HG03060 (cell line): ENCODE data around the gene ARHGAP4.

Experiments used
- ATAC-seq: cut with Tn5 transposase; IDR thresholded peaks from one replicate; pipeline ENCODE4 v1.9.1; 2021; ENCODE audit warnings: low read depth, moderate number of reproducible peaks; ENCODE audit not compliant: unreplicated experiment

The ARHGAP4 gene

DNA sequence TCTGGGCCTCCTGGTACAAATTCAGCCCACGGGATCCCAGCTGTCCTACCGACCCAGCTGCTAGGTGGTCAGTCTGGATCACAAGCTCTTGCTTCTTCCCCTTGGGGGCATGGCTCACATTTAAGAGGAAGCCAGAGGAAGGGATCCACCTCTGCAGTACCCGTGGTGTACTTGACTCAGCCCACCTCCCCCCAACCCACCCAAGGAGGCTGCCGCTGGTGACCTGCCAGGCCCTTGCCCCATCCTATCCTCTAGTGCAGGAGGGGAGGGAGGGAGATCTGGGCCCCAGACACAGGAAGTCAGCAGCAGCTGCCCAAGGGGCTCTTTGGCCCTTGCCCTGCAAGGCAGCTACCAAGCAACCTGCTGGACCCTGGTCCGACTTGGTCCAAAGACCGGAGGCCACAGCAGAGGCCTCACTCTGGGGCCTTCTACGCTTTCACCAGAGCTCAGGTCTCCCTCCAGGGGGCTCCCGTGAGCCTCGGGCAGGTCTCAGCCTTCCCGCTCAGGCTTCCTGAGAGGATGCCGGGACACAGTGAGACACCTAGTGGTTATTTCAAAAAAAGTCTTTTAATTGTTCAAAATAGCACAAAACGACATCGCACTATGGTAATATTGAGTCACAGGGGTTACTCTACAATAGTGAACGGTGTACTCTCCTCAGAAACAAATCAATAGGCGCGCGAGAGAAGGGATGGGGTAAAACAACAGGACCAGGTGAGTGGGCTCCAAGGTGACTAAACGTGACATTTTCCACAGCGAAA, 21.1 kb upstream of the ARHGAP4 start:
- no peak for ATAC-seq

DNA sequence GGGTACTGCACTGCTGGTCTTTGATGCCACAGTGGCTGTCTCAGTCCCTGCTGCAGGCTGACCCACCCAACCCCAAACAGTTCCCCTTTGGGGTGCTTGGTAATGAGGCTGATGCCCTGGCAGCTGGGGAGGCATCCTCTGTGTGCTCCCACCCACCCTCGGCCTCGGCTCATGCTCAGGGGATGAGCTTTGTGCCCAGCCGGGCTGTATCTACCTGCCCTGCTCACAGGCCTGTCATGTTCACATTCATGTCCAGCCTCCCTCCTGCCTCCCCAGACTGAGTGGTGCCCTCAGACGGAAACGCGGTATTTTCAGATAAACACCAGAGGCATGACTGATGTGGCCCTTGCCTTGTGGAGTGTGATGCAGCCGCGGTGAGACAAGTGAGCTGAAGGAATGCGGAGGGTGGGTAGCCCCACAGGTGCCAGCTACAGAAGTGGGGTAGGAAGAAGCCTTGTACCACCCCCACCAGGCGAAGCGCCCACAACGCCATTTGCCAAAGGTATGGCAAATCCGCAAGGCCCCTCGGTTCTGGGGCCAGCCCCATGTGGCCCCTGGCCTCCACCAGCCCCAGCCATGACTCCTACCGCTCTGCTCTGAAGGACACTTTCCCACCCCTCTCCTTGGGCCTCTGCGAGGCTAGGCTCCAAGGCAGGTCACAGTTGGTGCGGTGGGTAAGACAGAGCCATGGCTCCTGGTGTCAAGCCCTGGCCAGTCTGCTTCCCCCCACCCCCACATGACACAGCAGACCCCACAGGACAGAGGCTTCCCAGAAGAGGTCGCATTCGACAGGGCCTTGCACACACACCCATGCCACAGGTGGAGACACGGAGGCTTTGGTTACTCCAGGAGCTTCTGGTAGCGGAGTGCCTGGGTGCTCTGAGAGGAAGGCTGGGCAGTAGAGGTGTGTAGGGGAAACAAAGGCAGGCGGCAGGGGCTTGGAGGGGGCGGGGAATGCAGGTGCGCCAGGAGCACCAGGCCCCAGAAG, 20.2 kb upstream of the ARHGAP4 start:
- no peak for ATAC-seq

DNA sequence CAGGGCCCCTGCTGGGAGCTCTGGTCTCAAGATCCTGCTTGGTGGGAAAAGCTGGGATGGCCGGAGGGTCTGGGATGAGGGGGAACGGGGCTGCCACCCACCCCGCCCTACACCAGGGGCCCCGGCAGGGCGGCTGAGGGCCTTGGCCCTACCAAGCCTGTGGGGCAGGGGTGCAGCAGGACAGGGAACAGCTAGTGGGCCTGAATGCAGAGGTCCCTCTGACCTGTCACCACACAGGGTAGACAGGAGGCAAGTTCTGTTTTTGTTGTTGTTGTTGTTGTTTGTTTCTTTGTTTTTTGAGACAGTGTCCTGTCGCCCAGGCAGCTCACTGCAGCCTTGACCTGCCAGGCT, 18.7 kb upstream of the ARHGAP4 start:
- no peak for ATAC-seq

DNA sequence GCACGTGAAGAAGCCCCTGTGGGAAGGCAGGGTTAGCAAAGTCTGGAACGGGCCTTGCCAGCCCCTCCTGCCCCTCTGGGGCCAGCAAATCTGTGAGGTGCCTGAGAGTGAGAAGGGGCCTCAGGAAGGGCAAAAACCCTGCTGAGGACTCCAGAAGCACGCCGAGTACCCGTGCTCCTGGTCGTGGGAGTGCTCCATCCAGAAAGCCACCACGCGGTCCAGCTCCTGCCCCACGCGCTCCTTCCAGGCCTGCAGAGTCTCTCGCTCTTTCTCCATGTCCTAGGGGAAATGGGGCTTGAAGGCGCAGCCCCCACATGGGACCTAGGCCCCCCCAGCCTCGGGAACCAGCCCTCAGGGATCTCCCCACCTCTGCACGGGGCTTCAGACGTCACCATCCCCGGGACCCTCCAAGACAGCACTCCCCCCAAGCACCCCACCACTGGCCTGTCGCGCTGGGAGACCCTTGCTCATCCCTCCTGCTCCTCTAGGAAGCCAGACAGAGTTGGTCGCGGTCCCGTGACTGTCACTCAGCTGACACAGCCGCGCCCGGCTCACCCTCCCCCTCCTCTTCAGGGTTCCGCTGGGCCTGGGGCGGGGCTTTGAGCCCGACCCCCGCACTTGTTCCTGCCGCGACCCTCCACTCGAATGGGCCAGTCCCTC, 18.2 kb upstream of the ARHGAP4 start, which contains the start of gene RENBP:
Gene RENBP (minus strand): TSS at position 504 of the 660 bp plus-strand sequence. CDS start 33 bp downstream, at position 471.
- no peak for ATAC-seq

DNA sequence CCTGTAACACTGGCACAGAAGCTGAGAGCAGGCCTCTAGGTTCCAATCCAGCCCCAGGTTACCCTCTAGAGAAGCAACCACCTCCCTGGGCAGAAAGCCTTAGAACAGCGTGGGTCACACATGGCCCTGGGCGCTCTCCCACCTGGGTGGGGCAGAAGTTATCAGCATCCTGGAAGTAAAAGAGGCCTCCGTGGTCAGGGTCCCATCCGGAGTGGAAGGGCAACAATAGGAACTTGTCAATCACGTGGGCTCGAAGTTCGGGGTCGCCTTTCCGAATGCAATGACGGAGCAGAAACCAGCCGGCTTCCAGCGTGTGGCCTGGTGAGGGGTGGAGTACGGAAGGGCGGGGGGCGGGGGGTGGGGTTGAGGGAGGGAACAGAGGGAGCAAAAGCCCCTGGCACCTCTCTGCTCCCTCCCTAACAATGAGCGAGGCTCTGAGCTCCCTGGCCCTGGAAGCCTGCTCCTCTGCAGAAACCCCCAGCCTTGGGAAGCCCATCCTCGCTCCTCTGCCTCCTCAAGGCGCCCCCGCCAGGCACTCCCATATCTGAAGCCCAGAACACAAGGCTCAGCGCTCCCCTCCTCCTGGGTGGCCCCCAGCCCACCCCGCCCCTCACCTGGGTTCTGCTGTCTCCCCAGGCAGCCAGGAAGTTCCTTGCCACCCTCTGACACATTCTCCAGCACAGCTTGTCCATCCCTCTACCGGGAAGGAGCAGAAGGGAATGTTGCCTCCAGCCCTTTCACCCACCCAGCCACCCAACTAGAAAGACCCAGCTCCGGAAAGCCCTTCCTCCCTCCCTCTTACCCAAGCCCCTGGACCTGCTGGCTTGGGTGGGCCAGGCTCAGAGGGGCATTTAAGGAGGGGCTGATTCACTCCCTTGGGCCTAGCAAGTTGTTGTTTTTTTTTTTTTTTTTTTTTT, 15.5 kb upstream of the ARHGAP4 start:
- no peak for ATAC-seq

DNA sequence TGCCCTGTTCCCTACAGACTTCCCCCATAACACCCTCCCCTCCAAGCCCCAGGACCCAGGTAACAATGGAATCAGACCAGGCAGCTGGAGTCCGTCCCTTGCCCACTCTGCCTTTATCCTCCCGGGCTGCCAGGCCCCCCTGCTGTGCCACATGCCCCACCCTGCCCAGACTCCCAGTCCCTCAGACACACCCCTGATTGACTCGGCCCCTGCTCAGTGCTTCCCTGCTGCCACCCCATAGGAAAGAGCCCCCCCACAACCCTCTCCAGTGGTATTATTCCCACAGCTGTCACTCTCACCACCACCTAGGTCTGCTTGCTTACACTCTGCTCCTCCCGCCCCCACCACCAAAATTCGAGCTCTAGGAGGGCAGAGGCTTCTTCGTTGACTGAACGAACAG, 13.5 kb upstream of the ARHGAP4 start:
- no peak for ATAC-seq

DNA sequence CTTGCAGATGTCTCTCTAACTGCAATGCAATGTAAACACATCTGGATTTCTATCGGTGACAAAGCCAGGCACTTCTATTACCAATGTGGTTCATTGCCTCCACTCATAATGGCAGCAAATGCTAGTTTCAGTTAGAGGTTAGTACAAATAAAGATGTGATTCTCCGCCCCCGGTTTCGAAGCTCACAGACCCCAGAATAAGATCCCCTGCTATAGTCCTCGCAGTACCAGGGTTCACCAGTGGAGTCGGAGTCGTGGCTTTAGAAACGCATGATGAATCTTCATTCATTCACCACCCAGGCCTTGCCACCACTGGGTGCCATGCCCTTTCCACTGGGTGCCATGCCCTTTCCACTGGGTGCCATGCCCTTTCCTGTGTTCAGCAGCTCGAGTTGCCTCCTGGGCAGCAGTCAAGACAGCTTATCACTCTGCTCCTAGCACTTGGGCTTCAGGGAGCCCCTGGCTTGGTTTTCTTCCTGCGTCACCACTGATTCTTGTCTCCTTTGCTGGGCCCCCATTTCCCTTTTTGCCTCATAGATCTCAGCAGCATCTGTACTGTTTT, 12.2 kb upstream of the ARHGAP4 start:
- no peak for ATAC-seq

DNA sequence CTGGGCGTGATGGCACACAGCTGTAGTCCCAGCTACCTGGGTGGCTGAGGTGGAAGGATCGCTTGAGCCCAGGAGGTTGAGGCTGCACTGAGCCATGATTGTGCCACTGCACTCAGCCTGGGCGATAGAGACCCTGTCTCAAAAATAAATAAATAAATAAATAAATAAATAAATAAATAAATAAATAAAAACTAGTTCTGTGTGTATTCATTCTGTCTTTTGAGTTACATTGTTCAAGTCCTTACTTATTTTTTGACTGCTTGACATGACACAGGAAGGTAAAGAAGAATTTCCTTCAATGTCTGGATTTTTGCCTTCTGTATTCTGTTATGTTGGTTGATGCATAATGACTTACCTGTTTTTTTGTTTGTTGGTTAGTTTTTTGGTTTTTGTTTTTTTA, 11.0 kb upstream of the ARHGAP4 start:
- no peak for ATAC-seq

DNA sequence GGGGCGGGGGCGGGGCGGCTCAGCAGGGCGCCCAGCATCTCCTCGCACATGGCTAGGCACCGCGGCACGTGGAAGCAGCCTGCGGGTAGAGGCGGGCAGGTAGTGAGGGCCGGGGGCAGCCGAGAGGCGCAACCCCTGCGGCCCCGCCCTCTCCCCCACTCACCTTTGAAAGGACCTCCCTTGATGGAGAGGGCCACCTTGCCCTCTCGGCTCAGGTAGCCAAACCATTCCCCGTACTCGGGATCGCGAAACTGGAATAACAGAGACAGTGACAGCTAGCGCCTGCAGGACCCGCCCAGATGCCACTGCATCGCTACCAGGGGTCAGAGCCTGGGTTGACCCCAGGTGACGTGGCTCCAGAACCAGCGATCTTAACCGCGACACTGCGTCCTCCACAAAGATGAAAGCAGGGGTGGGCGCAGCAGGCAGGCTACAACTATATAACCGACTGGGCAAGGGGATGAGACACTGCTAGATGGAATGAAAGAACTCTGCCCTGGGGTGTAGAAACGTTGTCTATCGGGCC, 9.3 kb upstream of the ARHGAP4 start:
- ATAC-seq = no peak

DNA sequence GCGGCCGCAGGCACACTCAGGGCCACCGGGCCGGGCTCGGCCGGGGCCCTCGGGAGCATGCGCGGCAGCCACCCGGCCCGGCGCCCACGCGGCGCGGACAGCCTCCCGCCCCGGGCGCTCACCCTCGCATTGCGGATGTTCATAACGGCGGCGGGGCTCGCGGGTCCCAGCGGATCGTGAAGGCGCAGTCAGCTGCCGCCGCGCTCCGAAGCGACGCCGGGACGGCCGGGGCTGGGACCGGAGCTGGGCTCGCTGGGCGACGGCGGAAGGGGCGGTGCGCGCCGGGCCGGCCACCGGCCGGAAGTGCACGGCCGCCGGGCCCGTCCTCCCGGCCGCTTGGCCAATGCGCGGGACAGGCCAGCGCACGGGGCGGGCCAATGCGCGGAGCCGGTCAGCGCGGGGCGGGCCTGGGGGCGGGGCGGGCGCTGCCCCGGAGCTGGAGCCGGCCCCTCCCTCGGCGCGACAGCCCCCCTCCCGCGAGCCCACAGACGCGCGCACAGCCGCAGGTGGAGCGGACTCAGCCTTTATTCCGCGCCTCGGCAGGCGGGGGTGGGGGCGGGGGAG, 8.8 kb upstream of the ARHGAP4 start, which contains the start of gene NAA10:
Gene NAA10 (minus strand): TSS at position 276 of the 564 bp plus-strand sequence. CDS start 133 bp downstream, at position 143.
- no peak for ATAC-seq

DNA sequence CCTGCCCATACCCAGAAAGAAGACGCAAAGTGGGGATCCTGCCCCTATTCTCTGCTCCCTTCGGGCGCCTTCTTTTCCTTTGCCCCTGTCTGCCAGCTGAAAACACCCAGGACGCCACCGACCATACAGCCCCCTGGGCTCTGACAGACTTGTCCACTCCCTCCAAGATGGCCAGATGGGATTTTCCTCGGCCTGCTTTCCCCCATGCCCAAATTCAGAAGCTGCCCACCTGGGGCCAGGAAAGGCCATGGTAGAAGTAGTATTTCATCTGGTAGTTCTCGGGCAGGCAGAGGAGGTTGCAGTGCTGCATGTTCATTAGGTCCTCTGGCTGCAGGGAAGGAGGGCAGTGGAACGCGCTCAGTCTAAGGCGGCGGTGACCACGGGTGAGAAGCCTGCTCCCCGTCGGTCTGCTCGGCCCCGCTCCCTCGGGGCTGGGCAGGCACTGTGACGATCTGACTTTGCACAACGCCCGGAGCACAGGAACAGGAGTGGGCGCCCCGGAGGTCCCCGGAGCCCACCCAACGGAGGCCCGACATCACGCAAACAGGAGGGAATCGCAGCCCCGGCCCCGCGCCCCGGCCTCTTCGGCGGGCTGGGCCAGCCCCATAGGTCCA, 8.2 kb upstream of the ARHGAP4 start:
- ATAC-seq = no peak

DNA sequence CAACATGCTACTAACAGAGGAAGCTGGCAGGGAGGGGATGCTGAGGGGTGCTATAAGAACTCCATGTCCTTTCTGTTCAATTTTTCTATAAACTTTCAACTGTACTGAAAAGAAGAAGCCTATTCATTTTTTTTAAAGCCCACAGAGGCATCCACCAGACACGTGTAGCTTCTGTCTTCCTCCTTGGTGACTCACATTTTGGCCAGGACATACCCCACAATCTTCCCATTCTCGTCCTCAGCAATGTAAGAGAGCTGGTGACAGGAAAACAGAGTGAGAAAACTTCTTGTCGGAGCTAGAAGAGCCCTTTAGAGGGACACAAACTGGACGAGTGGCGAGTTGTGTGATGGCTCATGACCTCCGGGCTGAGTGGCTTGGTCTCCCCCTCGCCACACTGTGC, 7.7 kb upstream of the ARHGAP4 start:
- no peak for ATAC-seq

DNA sequence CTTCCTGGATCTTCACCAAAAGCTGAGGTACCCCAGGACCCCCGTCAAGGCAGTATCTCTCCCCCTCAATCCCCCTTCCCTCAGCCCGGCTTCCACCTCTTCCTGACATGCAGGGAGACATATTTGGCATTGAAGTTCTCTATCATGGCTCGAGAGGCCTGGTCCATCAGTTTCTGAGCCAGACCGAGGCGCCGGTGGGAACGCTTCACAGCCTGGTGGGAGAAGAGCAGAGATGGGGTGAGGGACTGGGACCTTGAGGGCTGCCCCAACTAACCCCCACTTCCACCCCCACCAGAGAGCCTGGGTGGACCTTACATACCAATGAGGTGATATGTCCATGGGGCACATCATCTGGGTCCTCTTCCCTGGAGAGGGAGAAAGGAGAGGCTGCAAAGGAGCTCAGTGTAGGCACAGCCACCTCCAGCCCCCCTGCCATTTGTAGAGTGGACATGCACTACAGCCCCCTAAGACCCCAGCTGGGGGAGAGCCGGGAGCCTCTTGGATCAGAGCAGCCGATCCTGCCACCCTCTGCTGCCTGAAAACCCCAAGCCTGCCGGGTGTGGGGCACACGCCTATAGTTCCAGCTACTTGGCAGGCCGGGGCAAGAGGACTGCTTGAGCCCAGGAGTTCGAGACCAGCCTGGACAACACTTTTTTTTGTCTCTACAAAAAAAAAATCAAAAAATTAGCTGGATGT, 6.3 kb upstream of the ARHGAP4 start:
- ATAC-seq = no peak

DNA sequence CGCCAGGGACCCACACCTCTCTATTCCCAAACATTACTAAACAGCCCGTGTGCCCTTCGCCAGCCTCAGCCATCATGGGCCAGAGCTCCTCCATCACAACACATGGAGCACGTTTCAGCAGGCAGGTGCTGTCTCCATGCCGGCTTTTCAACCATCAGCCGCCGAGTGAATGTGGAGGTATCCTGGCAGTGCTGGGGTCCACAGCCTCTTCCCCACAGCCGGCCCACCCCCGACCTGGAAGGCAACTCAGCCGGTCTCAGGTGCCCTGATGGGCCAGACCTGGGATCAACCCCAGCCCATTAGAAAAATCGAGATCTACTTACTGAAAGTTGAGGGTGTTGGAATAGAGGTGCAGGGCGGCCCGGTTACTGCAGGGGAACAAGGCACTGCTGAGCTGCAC, 5.7 kb upstream of the ARHGAP4 start:
- ATAC-seq = no peak

DNA sequence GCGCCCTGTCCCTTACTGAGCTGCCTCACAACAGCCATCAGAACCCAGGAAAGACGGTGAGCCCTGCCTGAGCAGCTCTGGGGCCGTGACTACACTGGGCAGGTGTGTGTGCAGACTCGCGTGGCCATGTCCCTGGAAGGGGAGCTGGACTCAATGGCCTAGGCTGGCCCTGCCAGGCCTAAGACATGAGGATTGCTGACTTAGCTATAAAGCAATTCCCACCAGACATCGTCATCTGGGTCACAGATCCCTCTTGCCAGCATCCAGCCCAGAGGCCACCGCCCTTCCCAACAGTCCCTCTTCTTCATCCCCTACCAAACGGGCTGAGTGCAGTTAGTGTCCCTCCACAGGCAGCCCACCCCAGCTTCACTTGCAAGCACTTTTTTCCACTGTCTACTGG, 5.1 kb upstream of the ARHGAP4 start:
- no peak for ATAC-seq

DNA sequence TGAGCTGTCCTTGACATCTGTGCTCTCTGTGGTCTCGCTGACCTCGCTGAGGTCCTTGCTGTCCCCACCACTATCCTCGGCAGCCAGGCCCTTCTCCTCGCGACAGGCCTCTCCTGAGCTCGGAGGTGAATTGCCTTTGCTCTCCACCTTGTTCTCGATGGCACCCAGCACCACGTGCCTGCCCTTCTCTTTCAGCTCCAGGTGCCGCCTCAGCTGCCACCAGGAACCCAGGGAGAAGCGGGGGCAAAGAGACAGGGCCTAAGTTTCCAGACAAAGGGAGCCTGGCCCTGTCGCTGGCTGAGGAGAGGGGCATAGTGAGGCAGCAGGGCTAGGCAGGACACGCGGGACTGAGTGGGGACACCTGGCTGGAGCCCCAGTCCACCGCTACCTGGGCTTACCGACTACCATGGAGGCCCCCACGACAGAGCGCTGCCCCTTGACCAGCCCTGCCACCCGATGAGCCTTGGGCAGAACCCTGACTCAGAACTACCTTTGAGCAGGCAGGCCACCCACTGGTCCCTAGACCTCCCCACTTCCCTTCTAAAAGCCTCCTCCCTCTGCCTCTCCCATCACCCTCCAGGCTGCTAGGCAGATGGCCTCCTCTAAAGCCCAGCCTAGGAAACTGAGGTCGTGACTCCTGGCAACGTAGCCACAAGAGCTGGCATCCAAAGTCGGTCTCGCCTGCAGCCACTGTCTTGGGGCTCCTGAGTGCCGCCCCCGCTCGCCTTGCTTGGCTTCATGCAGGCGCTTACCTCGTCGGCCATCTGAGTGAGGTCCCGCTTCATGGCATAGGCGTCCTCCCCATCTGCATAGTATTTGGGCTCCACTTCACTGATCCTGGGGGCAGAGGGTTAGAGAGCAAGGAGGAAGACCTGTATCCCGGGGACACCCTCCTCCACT, 4.2 kb upstream of the ARHGAP4 start:
- ATAC-seq = no peak

DNA sequence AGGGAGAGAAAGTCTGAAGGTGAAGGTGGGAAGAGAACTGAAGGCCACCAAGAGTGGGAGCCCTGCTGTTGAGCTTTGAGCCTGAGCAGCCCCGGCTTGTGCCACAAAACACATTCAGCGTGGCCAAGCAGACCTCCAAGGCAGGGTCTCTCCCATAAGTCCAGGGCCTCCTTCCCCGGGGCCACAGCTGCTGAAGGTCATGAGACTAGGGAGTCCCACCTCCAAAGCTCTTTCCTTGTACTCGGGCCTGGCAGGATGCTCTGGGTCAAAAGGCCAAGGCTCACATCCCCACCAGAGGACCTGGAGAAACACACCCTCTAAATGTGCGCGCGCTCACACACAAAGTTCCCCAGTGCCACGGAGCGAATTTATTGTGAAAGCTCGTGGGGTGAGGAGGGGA, 3.5 kb upstream of the ARHGAP4 start:
- ATAC-seq = no peak
